Mesendoderm (in vitro differentiated cells): ENCODE results near the gene TTLL4.

Experiments
- DNase-seq: peaks from one replicate; pipeline ENCODE4 v3.0.0; 2013
- H2AK5ac ChIP-seq: 2 replicates; pipeline ENCODE4 v1.6.1; 2013; ENCODE audit warnings: low read length, inconsistent platforms
- H2BK120ac ChIP-seq: 2 replicates; pipeline ENCODE4 v1.6.1; 2013; ENCODE audit warnings: low read depth, mild to moderate bottlenecking, low read length, moderate library complexity, mixed read lengths
- H2BK15ac ChIP-seq: replicated peaks from 2 replicates; pipeline ENCODE4 v1.6.1; 2013; ENCODE audit warnings: low read depth, mild to moderate bottlenecking, moderate library complexity
- H2BK5ac ChIP-seq: 2 replicates; pipeline ENCODE4 v1.6.1; 2013; ENCODE audit warnings: low read length, inconsistent platforms
- H3K18ac ChIP-seq: 2 replicates; pipeline ENCODE4 v1.6.1; 2013; ENCODE audit warnings: mild to moderate bottlenecking, low read length, mixed read lengths
- H3K23ac ChIP-seq: one replicate; pipeline ENCODE4 v1.6.1; 2013; ENCODE audit warnings: low read length
- H3K27ac ChIP-seq: 2 replicates; pipeline ENCODE4 v1.5.1; 2013; ENCODE audit warnings: low read depth, mild to moderate bottlenecking, inconsistent platforms, low read length, moderate library complexity
- H3K27me3 ChIP-seq: 2 replicates; pipeline ENCODE4 v1.6.1; 2013; ENCODE audit warnings: low read length, control low read depth, mild to moderate bottlenecking, inconsistent platforms; ENCODE audit not compliant: insufficient read depth, poor library complexity
- H3K36me3 ChIP-seq: 2 replicates; pipeline ENCODE4 v1.6.1; 2013; ENCODE audit warnings: low read length, inconsistent platforms; ENCODE audit not compliant: control insufficient read depth, insufficient read depth
- H3K4ac ChIP-seq: one replicate; pipeline ENCODE4 v1.6.1; 2013; ENCODE audit warnings: low read depth, mild to moderate bottlenecking, low read length, moderate library complexity
- H3K4me1 ChIP-seq: 2 replicates; pipeline ENCODE4 v1.6.1; 2013; ENCODE audit warnings: low read depth, low read length, inconsistent platforms; ENCODE audit not compliant: control insufficient read depth
- H3K4me2 ChIP-seq: 2 replicates; pipeline ENCODE4 v1.6.1; 2013; ENCODE audit warnings: low read length
- H3K4me3 ChIP-seq: 2 replicates; pipeline ENCODE4 v1.5.1; 2013; ENCODE audit warnings: mild to moderate bottlenecking, low read length
- H3K56ac ChIP-seq: one replicate; pipeline ENCODE4 v1.6.1; 2013; ENCODE audit warnings: low read length
- H3K79me1 ChIP-seq: 2 replicates; pipeline ENCODE4 v1.6.1; 2013; ENCODE audit warnings: low read length, inconsistent platforms
- H3K79me2 ChIP-seq: 2 replicates; pipeline ENCODE4 v1.6.1; 2013; ENCODE audit warnings: mild to moderate bottlenecking, low read length; ENCODE audit not compliant: control insufficient read depth, insufficient read depth
- H3K9ac ChIP-seq: 2 replicates; pipeline ENCODE4 v1.6.1; 2013; ENCODE audit warnings: low read length, inconsistent platforms
- H4K5ac ChIP-seq: one replicate; pipeline ENCODE4 v1.6.1; 2013; ENCODE audit warnings: low read length
- H4K8ac ChIP-seq: one replicate; pipeline ENCODE4 v1.6.1; 2013; ENCODE audit warnings: low read depth, mild to moderate bottlenecking, control low read depth, low read length, moderate library complexity
- WGBS: extraction: QIAGEN DNeasy Blood & Tissue Kit; methylation state at CpG from one replicate; pipeline ENCODE4 v1.1.7; 2013; ENCODE audit warnings: low lambda C conversion rate, missing lambda C conversion rate; ENCODE audit not compliant: insufficient coverage; ENCODE audit errors: extremely low coverage; 5-methylcytosine and 5-hydroxymethylcytosine counted together

TTLL4 gene

GRCh38 chr2:218777276-218777990 lies 66.8 kb downstream of the TTLL4 start:
- H2BK5ac ChIP-seq: no peak overlapping the region
- H3K9ac ChIP-seq: no peak overlapping the region
- no peak overlapping the region for H2BK15ac ChIP-seq
- H2AK5ac ChIP-seq: no peak overlapping the region
- H3K4ac ChIP-seq: no peak overlapping the region
- no peaks in the 10 kb centered on the region for H3K4me1 ChIP-seq
- H3K27ac ChIP-seq: no peak overlapping the region
- H3K27me3 ChIP-seq: no peaks in the 10 kb centered on the region
- no peak overlapping the region for H3K56ac ChIP-seq
- no peak overlapping the region for H2BK120ac ChIP-seq
- H3K23ac ChIP-seq: no peak overlapping the region
- H3K79me1 ChIP-seq: no peaks in the 10 kb centered on the region
- WGBS: no CpG with 5 or more reads among the region's 9 CpGs
- no peak overlapping the region for H3K18ac ChIP-seq
- H3K79me2 ChIP-seq: no peaks in the 10 kb centered on the region
- DNase-seq: no peak
- H3K4me3 ChIP-seq: no peak overlapping the region
- no peak overlapping the region for H4K8ac ChIP-seq
- H4K5ac ChIP-seq: no peak overlapping the region
- no peaks in the 10 kb centered on the region for H3K36me3 ChIP-seq
- H3K4me2 ChIP-seq: no peak overlapping the region

DNA sequence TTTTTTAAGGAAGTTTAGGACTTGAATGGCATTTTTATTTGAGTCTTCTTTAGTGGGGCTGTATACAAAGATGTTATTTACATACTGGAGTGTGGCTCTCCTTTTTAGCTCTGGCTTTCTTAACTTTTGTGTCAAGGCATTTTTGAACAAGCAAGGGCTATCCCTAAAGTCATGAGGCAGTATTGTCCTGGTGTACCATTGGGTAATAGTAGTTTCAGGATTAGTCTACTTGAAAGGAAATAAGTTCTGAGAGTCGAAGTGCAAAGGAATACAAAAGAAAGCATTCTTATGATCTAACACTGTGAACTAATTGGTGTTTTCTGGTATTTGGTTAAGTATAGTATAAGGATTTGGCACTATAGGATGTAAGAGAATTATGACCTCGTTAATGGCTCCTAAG lies 69.4 kb downstream of the TTLL4 start:
- Histone ChIP-seq H2BK120ac (no peak overlapping the region), H2BK15ac (no peak overlapping the region), H3K27ac (no peak overlapping the region), H3K4ac (no peak overlapping the region), H3K36me3 (no peaks in the 10 kb centered on the region), H3K4me3 (no peak overlapping the region), H3K9ac (no peak overlapping the region), H3K23ac (no peak overlapping the region), H3K4me1 (peaks cover 6% of the 10 kb centered on the region), H3K18ac (no peak overlapping the region), H3K4me2 (no peak overlapping the region), H3K56ac (no peak overlapping the region), H2AK5ac (no peak overlapping the region), H2BK5ac (no peak overlapping the region), H3K79me2 (no peaks in the 10 kb centered on the region), H3K27me3 (no peaks in the 10 kb centered on the region), H3K79me1 (no peaks in the 10 kb centered on the region), H4K8ac (no peak overlapping the region), H4K5ac (no peak overlapping the region)
- no peak for DNase-seq
- WGBS: no CpG with 5 or more reads among the region's 2 CpGs

DNA sequence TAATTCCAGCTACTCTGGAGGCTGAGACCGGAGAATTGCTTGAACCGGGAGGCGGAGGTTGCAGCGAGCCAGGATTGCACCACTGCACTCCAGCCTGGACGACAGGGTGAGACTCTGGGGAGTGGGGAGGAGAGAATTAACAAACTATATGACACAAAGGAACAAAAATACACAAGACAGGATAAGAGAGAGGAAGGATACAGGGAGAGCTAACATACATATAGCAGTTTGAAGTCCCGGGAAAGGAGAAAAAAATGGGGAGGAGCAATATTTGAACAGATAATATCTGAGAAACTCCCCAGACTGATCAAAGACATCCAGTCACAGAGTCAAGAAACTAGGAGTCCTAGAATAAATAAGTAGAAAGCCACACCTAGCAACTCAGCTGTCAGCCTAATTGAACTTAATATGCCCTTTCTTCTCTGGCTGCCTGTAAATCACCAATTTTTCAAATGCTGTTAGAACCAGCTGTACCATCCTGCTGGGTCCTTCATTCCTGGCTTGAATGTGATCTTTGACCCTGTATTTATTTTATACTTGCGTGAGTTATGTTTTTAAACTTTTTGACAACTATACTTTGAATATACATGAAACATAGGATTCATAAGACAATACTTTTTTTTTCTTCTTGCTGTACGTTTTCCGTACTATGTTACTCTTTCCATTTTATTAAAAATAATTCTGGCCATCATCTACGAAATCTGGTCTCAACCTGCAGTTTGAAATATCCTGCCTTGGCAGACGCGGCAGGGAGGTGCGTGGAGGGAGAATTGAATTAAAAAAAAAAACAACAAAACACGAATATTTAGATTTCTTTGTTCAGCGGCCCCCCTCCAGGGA lies 70.4 kb downstream of the TTLL4 start:
- Histone ChIP-seq H3K18ac (peak overlapping the region; percentile 98), H3K56ac (peak overlapping the region; percentile 97), H3K9ac (peak overlapping the region; percentile 89), H3K4me1 (peaks cover 6% of the 10 kb centered on the region), H3K27me3 (no peaks in the 10 kb centered on the region), H2AK5ac (no peak overlapping the region), H2BK15ac (no peak overlapping the region), H3K79me1 (no peaks in the 10 kb centered on the region), H4K5ac (no peak overlapping the region), H3K79me2 (no peaks in the 10 kb centered on the region), H3K27ac (no peak overlapping the region), H3K36me3 (no peaks in the 10 kb centered on the region), H3K23ac (no peak overlapping the region), H2BK5ac (no peak overlapping the region), H4K8ac (no peak overlapping the region), H2BK120ac (no peak overlapping the region), H3K4me3 (no peak overlapping the region), H3K4me2 (peak overlapping the region; percentile 98), H3K4ac (no peak overlapping the region)
- DNase-seq: no peak
- no CpG with 5 or more reads among the region's 15 CpGs for whole genome bisulfite sequencing

DNA sequence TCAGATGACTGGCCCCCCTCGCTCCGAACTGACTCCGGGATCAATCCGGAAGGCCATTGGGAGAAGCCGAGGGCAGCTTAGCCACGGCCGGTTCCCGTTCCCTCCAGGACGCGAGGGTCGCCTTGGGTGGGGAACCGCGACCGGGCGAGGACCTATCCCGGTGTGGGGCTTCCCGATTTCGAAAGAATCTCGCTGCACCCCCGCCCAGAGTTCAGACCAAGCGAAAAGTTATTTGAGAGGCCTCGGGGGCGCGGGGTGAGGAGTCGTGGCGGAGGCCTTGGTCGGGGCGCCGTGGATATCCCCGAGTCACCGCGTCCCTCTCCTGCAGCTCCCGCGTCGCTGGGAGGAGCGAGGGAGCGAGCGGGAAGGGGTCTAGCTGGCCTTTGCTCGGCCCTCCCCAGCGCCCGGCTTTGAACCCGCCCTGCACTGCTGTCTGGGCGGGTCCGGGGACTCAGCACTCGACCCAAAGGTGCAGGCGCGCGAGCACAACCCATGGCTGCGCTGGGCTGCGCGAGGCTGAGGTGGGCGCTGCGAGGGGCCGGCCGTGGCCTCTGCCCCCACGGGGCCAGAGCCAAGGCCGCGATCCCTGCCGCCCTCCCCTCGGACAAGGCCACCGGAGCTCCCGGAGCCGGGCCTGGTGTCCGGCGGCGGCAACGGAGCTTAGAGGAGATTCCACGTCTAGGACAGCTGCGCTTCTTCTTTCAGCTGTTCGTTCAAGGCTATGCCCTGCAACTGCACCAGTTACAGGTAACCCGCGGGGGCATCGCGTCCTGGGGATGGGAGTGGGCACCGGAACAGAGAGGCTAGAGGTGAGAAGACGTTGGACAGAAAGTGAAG lies 71.3 kb downstream of the TTLL4 start, which contains the start of gene CYP27A1:
CYP27A1 (plus strand) TSS at position 457 of the 837 bp plus-strand sequence; CDS start at position 493, 36 bp downstream.
- H3K23ac ChIP-seq: peak within 1 kb of the TSS; percentile 74
- peak within 1 kb of the TSS; percentile 28 for H2AK5ac ChIP-seq
- peak within 1 kb of the TSS; percentile 56 for H3K4ac ChIP-seq
- peak within 1 kb of the TSS; percentile 98 for H3K18ac ChIP-seq
- peak; percentile 55 for DNase-seq
- H4K5ac ChIP-seq: no peak within 1 kb of the TSS
- H3K9ac ChIP-seq: peak within 1 kb of the TSS; percentile 89
- H2BK120ac ChIP-seq: no peak within 1 kb of the TSS
- H3K27ac ChIP-seq: no peak within 1 kb of the TSS
- H3K4me2 ChIP-seq: peak within 1 kb of the TSS; percentile 98
- H3K4me1 ChIP-seq: peaks cover 6% of the 10 kb centered on the region
- peak within 1 kb of the TSS; percentile 15 for H2BK5ac ChIP-seq
- no peaks in the 10 kb centered on the region for H3K79me2 ChIP-seq
- WGBS: no CpG with 5 or more reads among the region's 76 CpGs
- H2BK15ac ChIP-seq: no peak within 1 kb of the TSS
- H3K4me3 ChIP-seq: peak within 1 kb of the TSS; percentile 86
- no peaks in the 10 kb centered on the region for H3K27me3 ChIP-seq
- H3K79me1 ChIP-seq: no peaks in the 10 kb centered on the region
- H4K8ac ChIP-seq: peak within 1 kb of the TSS; percentile 97
- H3K56ac ChIP-seq: peak within 1 kb of the TSS; percentile 97
- no peaks in the 10 kb centered on the region for H3K36me3 ChIP-seq

- Histone ChIP-seq H2BK5ac (no peak overlapping the region), H3K4me1 (peaks cover 6% of the 10 kb centered on the region), H2BK120ac (no peak overlapping the region), H3K9ac (peak overlapping the region; percentile 89), H4K5ac (no peak overlapping the region), H3K4me3 (peak overlapping the region; percentile 86), H3K79me2 (no peaks in the 10 kb centered on the region), H3K23ac (peak overlapping the region; percentile 74), H2AK5ac (peak overlapping the region; percentile 28), H3K4ac (no peak overlapping the region), H3K4me2 (peak overlapping the region; percentile 98), H3K18ac (peak overlapping the region; percentile 98), H3K79me1 (no peaks in the 10 kb centered on the region), H4K8ac (no peak overlapping the region), H3K27me3 (no peaks in the 10 kb centered on the region), H3K36me3 (no peaks in the 10 kb centered on the region), H3K56ac (peak overlapping the region; percentile 97), H3K27ac (no peak overlapping the region), H2BK15ac (no peak overlapping the region)
- WGBS: no CpG with 5 or more reads among the region's 6 CpGs
- DNase-seq: peak; percentile 33
Measured at GRCh38 chr2:218782528-218782844, 71.9 kb downstream of the TTLL4 start.
